ENCODE results near the gene TBC1D4.

DNA sequence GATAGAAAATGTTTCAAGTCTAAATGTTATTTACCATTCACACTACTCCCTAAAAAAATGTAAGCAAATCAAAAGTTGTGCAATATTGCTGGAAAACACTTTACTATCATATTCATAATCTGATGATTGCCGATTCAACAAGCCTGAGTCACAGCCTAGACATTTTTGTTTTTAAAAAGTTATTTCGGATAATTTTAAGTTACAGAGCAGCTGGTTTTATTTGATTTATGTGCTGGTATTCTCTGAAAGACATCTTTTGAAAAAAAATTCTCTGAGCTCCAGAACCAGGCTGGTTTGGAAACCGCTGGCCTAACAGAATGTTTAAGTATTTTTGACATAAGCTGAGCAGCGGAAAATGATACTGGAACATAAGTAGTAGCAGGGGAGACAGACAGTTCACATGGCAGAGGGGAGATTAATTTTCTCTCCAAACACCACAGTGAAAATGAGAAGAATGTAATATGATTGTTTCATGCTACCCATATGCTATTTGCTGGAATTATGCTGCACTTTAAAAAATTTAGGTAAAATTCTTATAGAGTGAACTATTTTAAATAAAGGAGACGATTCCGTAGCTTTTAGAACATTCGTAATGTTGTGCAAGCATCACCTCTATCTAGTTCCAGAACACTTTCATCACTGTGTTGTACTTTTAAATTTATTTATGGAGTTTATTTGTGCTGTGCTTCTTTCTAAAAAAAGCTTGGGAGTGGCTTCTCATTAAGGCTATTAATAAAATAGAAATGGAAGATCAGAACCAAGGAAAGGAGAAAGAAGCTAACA is 36.1 kb downstream of the TBC1D4 start:
- TF ChIP-seq CTCF (conservative IDR thresholded peaks at IDR 0.05 in 1 of 2, IDR thresholded peaks at IDR 0.05 in 1 of 2; ENCODE audit: extremely low read depth in 1 of 2, insufficient read depth in 1 of 2, low read depth in 1 of 2, low read length in 2 of 2), result no peak
- TF ChIP-seq EZH2 (IDR thresholded peaks at IDR 0.05; ENCODE audit: borderline replicate concordance, low read length), result no peak
